Effector CD8-positive, alpha-beta T cell (primary cell): Measurements from ENCODE around the gene CATSPERE.

ENCODE experiments used
- DNase-seq: peaks from one replicate; lab custom pipeline; 2025; lab: John Stamatoyannopoulos, UW
- total RNA-seq, 4 experiments: gene quantifications; one replicate each; lab custom pipeline; 2026; lab: John Stamatoyannopoulos, UW

The CATSPERE gene
- total RNA-seq, result 1.6 to 4.0 (median 2.4) reads per million in 4 experiments

GRCh38 chr1:244461245-244462071 is at the start of gene CATSPERE:
TSS of gene CATSPERE (plus strand) at chr1:244461273. CDS start at chr1:244461430, 157 bp downstream.
- DNase-seq, result peak; percentile 60

- no peak for DNase-seq
Observed at GRCh38 chr1:244412176-244412575, 48.9 kb upstream of the CATSPERE start.

- no peak for DNase-seq
Observed at GRCh38 chr1:244413736-244414135, 47.3 kb upstream of the CATSPERE start.

- DNase-seq, result no peak
Observed at GRCh38 chr1:244414543-244414942, 46.5 kb upstream of the CATSPERE start.

GRCh38 chr1:244419024-244419423 is 42.0 kb upstream of the CATSPERE start:
- DNase-seq, result no peak

GRCh38 chr1:244422174-244422573 is 38.9 kb upstream of the CATSPERE start:
- no peak for DNase-seq

- DNase-seq, result no peak
Observed at GRCh38 chr1:244424649-244425334, 36.3 kb upstream of the CATSPERE start.

GRCh38 chr1:244427647-244428046 is 33.4 kb upstream of the CATSPERE start:
- DNase-seq, result no peak

- no peak for DNase-seq
Observed at GRCh38 chr1:244429818-244430217, 31.3 kb upstream of the CATSPERE start.

GRCh38 chr1:244431166-244431565 is 29.9 kb upstream of the CATSPERE start:
- no peak for DNase-seq

- DNase-seq, result no peak
Observed at GRCh38 chr1:244435562-244436205, 25.4 kb upstream of the CATSPERE start.

- no peak for DNase-seq
Observed at GRCh38 chr1:244436336-244437085, 24.6 kb upstream of the CATSPERE start.

- no peak for DNase-seq
Observed at GRCh38 chr1:244437086-244437468, 24.0 kb upstream of the CATSPERE start.

GRCh38 chr1:244439391-244440032 is 21.6 kb upstream of the CATSPERE start:
- DNase-seq, result no peak

GRCh38 chr1:244442850-244443249 is 18.2 kb upstream of the CATSPERE start:
- DNase-seq, result no peak

- no peak for DNase-seq
Observed at GRCh38 chr1:244444854-244445253, 16.2 kb upstream of the CATSPERE start.

- DNase-seq, result no peak
Observed at GRCh38 chr1:244445320-244446181, 15.5 kb upstream of the CATSPERE start.

- DNase-seq, result no peak
Observed at GRCh38 chr1:244447024-244447423, 14.0 kb upstream of the CATSPERE start.

GRCh38 chr1:244447552-244447951 is 13.5 kb upstream of the CATSPERE start:
- DNase-seq, result no peak

GRCh38 chr1:244448279-244449036 is 12.6 kb upstream of the CATSPERE start:
- DNase-seq, result no peak
